Measurements from ENCODE around the gene USP48.

USP48 gene

GRCh38 chr1:21630571-21631343 is 152.2 kb downstream of the USP48 start:
- Histone ChIP-seq H3K4me3 (ENCODE audit: low read length) (no peak overlapping the region), H3K4me2 (ENCODE audit: low read depth, low read length) (no peak overlapping the region), H4K20me1 (ENCODE audit: insufficient read depth, low read length) (no peaks in the 10 kb centered on the region)

GRCh38 chr1:21629971-21630370 is 153.0 kb downstream of the USP48 start:
- Histone ChIP-seq H3K79me2 (ENCODE audit: low read length) (no peaks in the 10 kb centered on the region), H3K9ac (ENCODE audit: low read length) (no peak overlapping the region), H3F3A (ENCODE audit: insufficient read depth, low read length) (no peaks in the 10 kb centered on the region), H3K4me1 (ENCODE audit: low read length) (no peaks in the 10 kb centered on the region), H3K27me3 (replicated peaks; ENCODE audit: insufficient read depth, low read length) (peaks cover 91% of the 10 kb centered on the region), H2AFZ (ENCODE audit: low read length) (no peak overlapping the region), H3K27ac (ENCODE audit: low read length) (no peak overlapping the region), H3K9me3 (replicated peaks; ENCODE audit: insufficient read depth, low read length) (no peaks in the 10 kb centered on the region), H3K36me3 (replicated peaks; ENCODE audit: insufficient read depth, low read length) (no peaks in the 10 kb centered on the region), H3K9me2 (replicated peaks; ENCODE audit: insufficient read depth, low read length) (no peaks in the 10 kb centered on the region), H3K4me2 (ENCODE audit: low read depth, low read length) (no peak overlapping the region), H3K4me3 (ENCODE audit: low read length) (no peak overlapping the region), H4K20me1 (ENCODE audit: insufficient read depth, low read length) (no peaks in the 10 kb centered on the region)
- TF ChIP-seq EZH2phosphoT487 (IDR thresholded peaks at IDR 0.05; ENCODE audit: low read length): no peak
- TF ChIP-seq CTCF (IDR thresholded peaks at IDR 0.05; ENCODE audit: low read length): no peak
- no peak for TF ChIP-seq EZH2 (optimal IDR thresholded peaks at IDR 0.05; ENCODE audit: low read depth, low read length)
- no peak for DNase-seq

More at GRCh38 chr1:21630571-21631343, 152.2 kb downstream of the USP48 start:
- no peak for DNase-seq
- Histone ChIP-seq H3K9me2 (replicated peaks; ENCODE audit: insufficient read depth, low read length) (no peaks in the 10 kb centered on the region), H3K4me1 (ENCODE audit: low read length) (no peaks in the 10 kb centered on the region), H3K27ac (ENCODE audit: low read length) (no peak overlapping the region), H3K36me3 (replicated peaks; ENCODE audit: insufficient read depth, low read length) (no peaks in the 10 kb centered on the region), H2AFZ (ENCODE audit: low read length) (no peak overlapping the region), H3K9me3 (replicated peaks; ENCODE audit: insufficient read depth, low read length) (no peaks in the 10 kb centered on the region), H3K79me2 (ENCODE audit: low read length) (no peaks in the 10 kb centered on the region), H3K27me3 (replicated peaks; ENCODE audit: insufficient read depth, low read length) (peaks cover 92% of the 10 kb centered on the region), H3K9ac (ENCODE audit: low read length) (no peak overlapping the region), H3F3A (ENCODE audit: insufficient read depth, low read length) (no peaks in the 10 kb centered on the region)
- TF ChIP-seq CTCF (IDR thresholded peaks at IDR 0.05; ENCODE audit: low read length): no peak
- TF ChIP-seq EZH2 (optimal IDR thresholded peaks at IDR 0.05; ENCODE audit: low read depth, low read length): no peak
- no peak for TF ChIP-seq EZH2phosphoT487 (IDR thresholded peaks at IDR 0.05; ENCODE audit: low read length)

- Histone ChIP-seq H3K4me2 (ENCODE audit: low read depth, low read length) (no peak overlapping the region), H2AFZ (ENCODE audit: low read length) (no peak overlapping the region), H3K9me3 (replicated peaks; ENCODE audit: insufficient read depth, low read length) (no peaks in the 10 kb centered on the region), H3K79me2 (ENCODE audit: low read length) (no peaks in the 10 kb centered on the region), H3K36me3 (replicated peaks; ENCODE audit: insufficient read depth, low read length) (no peaks in the 10 kb centered on the region), H3K4me3 (ENCODE audit: low read length) (no peak overlapping the region), H3F3A (ENCODE audit: insufficient read depth, low read length) (no peaks in the 10 kb centered on the region), H3K27ac (ENCODE audit: low read length) (no peak overlapping the region), H3K4me1 (ENCODE audit: low read length) (no peaks in the 10 kb centered on the region), H3K9ac (ENCODE audit: low read length) (no peak overlapping the region), H3K9me2 (replicated peaks; ENCODE audit: insufficient read depth, low read length) (no peaks in the 10 kb centered on the region), H4K20me1 (ENCODE audit: insufficient read depth, low read length) (no peaks in the 10 kb centered on the region), H3K27me3 (replicated peaks; ENCODE audit: insufficient read depth, low read length) (peaks cover 85% of the 10 kb centered on the region)
- TF ChIP-seq CTCF (IDR thresholded peaks at IDR 0.05; ENCODE audit: low read length) (no peak), EZH2phosphoT487 (IDR thresholded peaks at IDR 0.05; ENCODE audit: low read length) (no peak), EZH2 (optimal IDR thresholded peaks at IDR 0.05; ENCODE audit: low read depth, low read length) (no peak)
- DNase-seq: no peak
Measured at GRCh38 chr1:21628798-21629393, 154.1 kb downstream of the USP48 start.
